Parathyroid adenoma (tissue), 2 donors: ENCODE data around the gene PBLD.

Experiments used
- H2AFZ ChIP-seq: fragments of 300-600 bp; sonication (generic); one replicate; pipeline ENCODE4 v1.7.0; 2017; ENCODE audit warnings: antibody characterized with exemption, mild to moderate bottlenecking
- H3K27ac ChIP-seq: fragments of 300-600 bp; sonication (generic); one replicate; pipeline ENCODE4 v1.7.0; 2017
- H3K27me3 ChIP-seq: fragments of 300-600 bp; sonication (generic); one replicate; pipeline ENCODE4 v1.7.0; 2017; ENCODE audit warnings: low read length; ENCODE audit not compliant: control insufficient read depth, insufficient read depth
- H3K36me3 ChIP-seq: fragments of 300-600 bp; sonication (generic); one replicate; pipeline ENCODE4 v1.7.0; 2017; ENCODE audit warnings: low read length; ENCODE audit not compliant: control insufficient read depth, insufficient read depth
- H3K4me1 ChIP-seq: fragments of 300-600 bp; sonication (generic); one replicate; pipeline ENCODE4 v1.7.0; 2017; ENCODE audit warnings: control low read depth
- H3K4me2 ChIP-seq: fragments of 300-600 bp; sonication (generic); one replicate; pipeline ENCODE4 v1.7.0; 2017; ENCODE audit warnings: low read length
- H3K4me3 ChIP-seq: fragments of 300-600 bp; sonication (generic); one replicate; pipeline ENCODE4 v1.7.0; 2017; ENCODE audit warnings: low read depth, low read length
- H3K79me2 ChIP-seq: fragments of 300-600 bp; sonication (generic); one replicate; pipeline ENCODE4 v1.7.0; 2017; ENCODE audit warnings: control low read depth
- H3K9ac ChIP-seq: fragments of 300-600 bp; sonication (generic); one replicate; pipeline ENCODE4 v1.7.0; 2017; ENCODE audit warnings: mild to moderate bottlenecking
- H3K9me3 ChIP-seq: fragments of 300-600 bp; sonication (generic); one replicate; pipeline ENCODE4 v1.7.0; 2017; ENCODE audit warnings: low read length; ENCODE audit not compliant: control insufficient read depth
- TF ChIP-seq, protein P1 (sequence below): fragments of 300-600 bp; sonication (generic); IDR thresholded peaks from one replicate; pipeline ENCODE4 v1.7.0; 2017; ENCODE audit warnings: antibody characterized with exemption, mild to moderate bottlenecking
- donor health status: primary hyperparathyroidism.

PBLD gene

DNA sequence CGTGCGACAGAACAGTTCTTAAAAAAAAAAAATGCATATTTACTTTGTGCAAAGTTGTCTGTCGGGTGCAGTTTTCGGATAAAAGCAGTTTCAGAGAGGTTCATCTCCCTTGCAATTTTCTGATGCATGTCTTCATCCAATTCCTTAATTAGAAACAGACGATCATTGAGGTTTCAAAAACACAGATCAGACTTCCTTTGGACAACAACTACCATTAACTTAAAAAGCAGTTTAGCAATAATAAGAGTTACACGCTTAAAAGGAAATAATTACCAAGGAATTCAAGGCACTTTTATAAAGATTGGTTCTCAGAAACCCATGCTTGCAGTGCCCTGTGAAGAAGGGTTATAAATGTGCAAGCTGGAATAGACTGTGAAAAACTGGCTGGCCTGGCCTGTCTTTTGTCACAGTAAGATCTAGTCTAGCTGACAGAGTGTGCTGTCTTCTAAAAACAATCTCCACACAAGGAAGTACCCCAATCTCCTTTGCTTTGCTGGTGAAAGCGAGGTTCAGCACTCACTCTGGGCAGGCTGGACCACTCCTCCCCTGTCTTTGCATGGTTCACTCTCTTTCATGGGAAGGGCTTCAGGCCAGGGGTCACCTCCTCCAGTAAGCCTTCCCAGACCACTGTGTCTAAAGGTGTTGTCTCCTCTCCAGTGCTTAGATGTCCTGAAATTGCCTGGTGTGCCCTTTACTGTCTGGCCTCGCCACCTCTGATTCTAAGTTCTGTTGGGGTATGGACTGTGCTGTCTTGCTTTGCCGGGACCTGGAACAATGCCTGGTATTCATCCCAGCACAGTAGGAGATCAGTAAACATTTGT lies 35.7 kb downstream of the PBLD start:
- no peak overlapping the region for H3K27ac ChIP-seq

DNA sequence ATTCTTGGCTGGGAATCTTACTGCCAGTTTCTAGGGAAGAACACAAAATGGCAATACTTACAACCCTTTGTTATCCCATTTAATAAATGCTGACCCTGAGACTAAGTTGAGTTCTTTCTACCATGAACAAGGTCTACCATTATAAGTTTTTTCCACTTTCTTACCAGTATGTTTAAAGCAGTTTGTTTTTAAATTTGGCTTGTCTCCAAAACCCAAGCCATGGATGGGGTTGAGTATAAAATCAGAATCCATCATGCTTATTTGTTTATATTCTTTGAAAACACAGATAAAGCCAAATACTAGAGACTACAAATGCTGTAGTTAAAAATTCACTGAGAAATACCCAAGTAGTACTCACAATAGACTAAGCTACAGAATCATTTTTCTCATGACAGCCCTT lies 42.0 kb downstream of the PBLD start:
- Histone ChIP-seq H3K9ac (no peak overlapping the region), H3K4me3 (no peak overlapping the region), H3K27ac (no peak overlapping the region), H3K4me2 (no peak overlapping the region), H2AFZ (no peak overlapping the region), H3K9me3 (no peaks in the 10 kb centered on the region), H3K4me1 (no peaks in the 10 kb centered on the region), H3K79me2 (no peaks in the 10 kb centered on the region), H3K36me3 (no peaks in the 10 kb centered on the region), H3K27me3 (no peaks in the 10 kb centered on the region)
- TF ChIP-seq, protein P1, sequence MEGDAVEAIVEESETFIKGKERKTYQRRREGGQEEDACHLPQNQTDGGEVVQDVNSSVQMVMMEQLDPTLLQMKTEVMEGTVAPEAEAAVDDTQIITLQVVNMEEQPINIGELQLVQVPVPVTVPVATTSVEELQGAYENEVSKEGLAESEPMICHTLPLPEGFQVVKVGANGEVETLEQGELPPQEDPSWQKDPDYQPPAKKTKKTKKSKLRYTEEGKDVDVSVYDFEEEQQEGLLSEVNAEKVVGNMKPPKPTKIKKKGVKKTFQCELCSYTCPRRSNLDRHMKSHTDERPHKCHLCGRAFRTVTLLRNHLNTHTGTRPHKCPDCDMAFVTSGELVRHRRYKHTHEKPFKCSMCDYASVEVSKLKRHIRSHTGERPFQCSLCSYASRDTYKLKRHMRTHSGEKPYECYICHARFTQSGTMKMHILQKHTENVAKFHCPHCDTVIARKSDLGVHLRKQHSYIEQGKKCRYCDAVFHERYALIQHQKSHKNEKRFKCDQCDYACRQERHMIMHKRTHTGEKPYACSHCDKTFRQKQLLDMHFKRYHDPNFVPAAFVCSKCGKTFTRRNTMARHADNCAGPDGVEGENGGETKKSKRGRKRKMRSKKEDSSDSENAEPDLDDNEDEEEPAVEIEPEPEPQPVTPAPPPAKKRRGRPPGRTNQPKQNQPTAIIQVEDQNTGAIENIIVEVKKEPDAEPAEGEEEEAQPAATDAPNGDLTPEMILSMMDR = no peak

More for the DNA sequence above, 35.7 kb downstream of the PBLD start:
- Histone ChIP-seq H3K9ac (no peak overlapping the region), H3K4me1 (no peaks in the 10 kb centered on the region), H3K36me3 (no peaks in the 10 kb centered on the region), H3K9me3 (no peaks in the 10 kb centered on the region), H3K79me2 (no peaks in the 10 kb centered on the region), H3K27me3 (no peaks in the 10 kb centered on the region), H3K4me2 (no peak overlapping the region), H3K4me3 (no peak overlapping the region), H2AFZ (no peak overlapping the region)
- TF ChIP-seq, protein P1 = no peak

DNA sequence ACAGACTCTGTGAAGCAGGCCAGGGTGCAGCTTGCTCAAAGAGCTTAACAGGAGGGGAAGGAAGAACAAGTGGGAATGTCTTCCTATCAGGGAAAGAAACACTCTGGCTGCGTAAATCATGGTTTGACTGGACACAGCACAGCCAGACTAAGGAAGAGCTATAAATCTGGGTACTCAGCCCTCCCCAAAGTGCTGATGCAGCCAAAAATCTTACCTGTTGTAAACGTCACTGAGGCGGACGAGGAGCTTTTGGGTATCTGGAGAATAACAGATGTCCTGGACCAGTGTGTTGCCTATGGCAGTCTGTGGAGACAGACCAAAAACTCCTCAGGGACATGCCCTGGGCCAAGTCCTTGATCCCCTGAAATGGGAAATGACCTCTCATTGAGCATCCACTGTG lies 44.0 kb downstream of the PBLD start:
- H3K36me3 ChIP-seq = no peaks in the 10 kb centered on the region
- no peak overlapping the region for H3K4me3 ChIP-seq
- no peaks in the 10 kb centered on the region for H3K4me1 ChIP-seq
- no peaks in the 10 kb centered on the region for H3K27me3 ChIP-seq
- no peak overlapping the region for H3K27ac ChIP-seq
- no peak overlapping the region for H3K4me2 ChIP-seq
- no peaks in the 10 kb centered on the region for H3K79me2 ChIP-seq
- H2AFZ ChIP-seq = no peak overlapping the region
- TF ChIP-seq, protein P1 = no peak
- no peaks in the 10 kb centered on the region for H3K9me3 ChIP-seq
- H3K9ac ChIP-seq = no peak overlapping the region

DNA sequence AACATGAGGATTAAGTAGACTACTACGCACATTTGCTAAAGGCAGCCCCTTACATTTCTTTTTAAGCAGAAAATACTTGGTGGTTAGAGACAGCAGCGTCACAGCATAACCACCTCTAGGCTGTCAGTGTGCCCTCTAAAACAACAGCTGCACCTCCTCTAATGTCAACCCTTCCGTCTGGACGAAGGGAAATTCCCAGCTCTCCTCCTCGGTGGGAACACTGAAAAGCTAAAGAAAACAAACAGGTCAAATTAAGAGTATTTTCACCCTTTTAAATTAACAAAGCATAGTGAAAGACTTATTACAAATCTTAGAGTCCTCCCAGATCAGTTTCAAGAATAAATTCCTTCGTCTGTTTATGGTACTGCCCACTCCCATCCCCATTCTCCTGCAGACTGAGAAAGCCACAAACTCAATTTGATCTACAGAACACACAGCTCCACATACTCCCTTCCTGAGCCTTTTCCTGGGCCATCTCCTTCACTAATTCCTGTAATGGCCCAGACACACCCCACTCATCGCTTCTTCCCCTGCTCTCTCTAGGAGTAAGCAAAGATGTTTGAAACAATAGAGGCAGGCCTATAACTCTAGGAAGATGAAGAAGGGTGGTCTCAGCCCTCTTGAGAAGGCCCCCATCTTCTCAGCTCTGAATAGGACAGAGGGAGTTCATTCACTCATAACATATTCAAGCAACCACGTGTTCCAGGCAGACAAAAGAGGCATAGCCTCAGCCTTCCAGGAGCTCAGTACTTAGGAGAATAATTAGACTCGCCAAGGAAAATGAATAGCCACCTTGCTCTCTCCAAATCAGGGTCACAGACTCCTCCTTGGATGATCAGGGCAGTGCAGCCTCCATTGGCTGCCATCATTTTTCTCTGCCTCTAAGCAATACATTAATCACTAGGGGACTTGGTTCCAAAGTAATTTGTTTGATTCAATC lies 48.4 kb downstream of the PBLD start:
- Histone ChIP-seq H2AFZ (no peak overlapping the region), H3K36me3 (no peaks in the 10 kb centered on the region), H3K9me3 (no peaks in the 10 kb centered on the region), H3K4me1 (no peaks in the 10 kb centered on the region), H3K4me2 (no peak overlapping the region), H3K27ac (no peak overlapping the region), H3K79me2 (no peaks in the 10 kb centered on the region), H3K9ac (no peak overlapping the region), H3K4me3 (no peak overlapping the region), H3K27me3 (no peaks in the 10 kb centered on the region)
- TF ChIP-seq, protein P1 = no peak
